AG08396 (cell line): ENCODE results near the gene HSD17B12.
"Not testable (repeated sequence)": the region's sequence is repeated elsewhere in the genome, so short reads cannot be mapped to it uniquely, and the experiment has no call there.

Experiments
- DNase-seq: peaks from one replicate; pipeline ENCODE4 v3.0.0; 2012; ENCODE audit warnings: low spot score, mixed read lengths

HSD17B12 gene

GRCh38 chr11:43680521-43681400 is at the start of gene HSD17B12:
Gene HSD17B12 (plus strand): TSS chr11:43680738. CDS start chr11:43680828, 90 bp downstream.
- DNase-seq, result peak; percentile 98

GRCh38 chr11:43631732-43632131 is 48.8 kb upstream of the HSD17B12 start:
- DNase-seq, result no peak

- DNase-seq, result no peak
Observed at GRCh38 chr11:43632181-43632580, 48.4 kb upstream of the HSD17B12 start.

- DNase-seq, result no peak
Observed at GRCh38 chr11:43638717-43639116, 41.8 kb upstream of the HSD17B12 start.

GRCh38 chr11:43639224-43639623 is 41.3 kb upstream of the HSD17B12 start:
- DNase-seq, result no peak

- DNase-seq, result no peak
Observed at GRCh38 chr11:43639920-43640319, 40.6 kb upstream of the HSD17B12 start.

GRCh38 chr11:43643898-43644620 is 36.5 kb upstream of the HSD17B12 start:
- DNase-seq, result peak; percentile 93

GRCh38 chr11:43644621-43645299 is 35.8 kb upstream of the HSD17B12 start:
- no peak for DNase-seq

- DNase-seq, result no peak
Observed at GRCh38 chr11:43646767-43647166, 33.8 kb upstream of the HSD17B12 start.

GRCh38 chr11:43648888-43649287 is 31.6 kb upstream of the HSD17B12 start:
- no peak for DNase-seq

- DNase-seq, result no peak
Observed at GRCh38 chr11:43649501-43649900, 31.0 kb upstream of the HSD17B12 start.

GRCh38 chr11:43649921-43650320 is 30.6 kb upstream of the HSD17B12 start:
- no peak for DNase-seq

- DNase-seq, result not testable (repeated sequence)
Observed at GRCh38 chr11:43663018-43663417, 17.5 kb upstream of the HSD17B12 start.

GRCh38 chr11:43664295-43664694 is 16.2 kb upstream of the HSD17B12 start:
- DNase-seq, result no peak

- DNase-seq, result not testable (repeated sequence)
Observed at GRCh38 chr11:43671284-43671683, 9.3 kb upstream of the HSD17B12 start.

GRCh38 chr11:43674560-43674959 is 6.0 kb upstream of the HSD17B12 start:
- no peak for DNase-seq

GRCh38 chr11:43676933-43677332 is 3.6 kb upstream of the HSD17B12 start:
- no peak for DNase-seq

GRCh38 chr11:43681401-43681942 is 934 bp downstream of the HSD17B12 start:
- DNase-seq, result peak; percentile 18

- not testable (repeated sequence) for DNase-seq
Observed at GRCh38 chr11:43682081-43682480, 1.5 kb downstream of the HSD17B12 start.

- DNase-seq, result peak; percentile 5
Observed at GRCh38 chr11:43685440-43685839, 4.9 kb downstream of the HSD17B12 start.

- no peak for DNase-seq
Observed at GRCh38 chr11:43686207-43686606, 5.7 kb downstream of the HSD17B12 start.

GRCh38 chr11:43687120-43687791 is 6.7 kb downstream of the HSD17B12 start:
- peak; percentile 29 for DNase-seq
